ENCODE measurements around the gene CPXM2. TPM values are rescaled to one million over a fixed set of nuclear protein-coding genes. Genes with fewer than 3 reads are reported as not detected.

Gene CPXM2
- total RNA-seq, 1 experiment from 2014 or later: not detected

- DNase-seq (no peak), ATAC-seq (no peak)
- Histone ChIP-seq H3K9me2 (replicated peaks; ENCODE audit: low read length) (no peaks in the 10 kb centered on the region), H3K27ac (ENCODE audit: low read length) (no peak overlapping the region), H3K4me2 (ENCODE audit: low read length) (no peak overlapping the region), H3K4me3 (ENCODE audit: low read length) (no peak overlapping the region), H2AFZ (ENCODE audit: low read length) (no peak overlapping the region), H3K9me3 (ENCODE audit: low read length) (no peaks in the 10 kb centered on the region), H3K27me3 (ENCODE audit: low read length) (no peaks in the 10 kb centered on the region; the same call in none of the 2 replicates), H3K9ac (ENCODE audit: low read length) (no peak overlapping the region), H4K20me1 (ENCODE audit: low read length) (no peaks in the 10 kb centered on the region), H3K36me3 (ENCODE audit: low read depth, low read length) (no peaks in the 10 kb centered on the region), H3F3A (ENCODE audit: low read length, unreplicated experiment) (no peaks in the 10 kb centered on the region), H3K79me2 (ENCODE audit: low read length) (no peaks in the 10 kb centered on the region), H3K4me1 (ENCODE audit: insufficient read depth, low read length) (no peaks in the 10 kb centered on the region)
- intact Hi-C loops (cut with micrococcal nuclease): no loop called here
- ChIA-PET CTCF (no interaction called here), POLR2A (ENCODE audit: unreplicated experiment) (no interaction called here)
- BruUV-seq (replicated peaks): no TSS peak
- TF ChIP-seq EZH2phosphoT487 (IDR thresholded peaks at IDR 0.05; ENCODE audit: borderline replicate concordance, low read length) (no peak), EZH2 (IDR thresholded peaks at IDR 0.05; ENCODE audit: low read length, unreplicated experiment) (no peak)
- TF ChIP-seq, protein P1, sequence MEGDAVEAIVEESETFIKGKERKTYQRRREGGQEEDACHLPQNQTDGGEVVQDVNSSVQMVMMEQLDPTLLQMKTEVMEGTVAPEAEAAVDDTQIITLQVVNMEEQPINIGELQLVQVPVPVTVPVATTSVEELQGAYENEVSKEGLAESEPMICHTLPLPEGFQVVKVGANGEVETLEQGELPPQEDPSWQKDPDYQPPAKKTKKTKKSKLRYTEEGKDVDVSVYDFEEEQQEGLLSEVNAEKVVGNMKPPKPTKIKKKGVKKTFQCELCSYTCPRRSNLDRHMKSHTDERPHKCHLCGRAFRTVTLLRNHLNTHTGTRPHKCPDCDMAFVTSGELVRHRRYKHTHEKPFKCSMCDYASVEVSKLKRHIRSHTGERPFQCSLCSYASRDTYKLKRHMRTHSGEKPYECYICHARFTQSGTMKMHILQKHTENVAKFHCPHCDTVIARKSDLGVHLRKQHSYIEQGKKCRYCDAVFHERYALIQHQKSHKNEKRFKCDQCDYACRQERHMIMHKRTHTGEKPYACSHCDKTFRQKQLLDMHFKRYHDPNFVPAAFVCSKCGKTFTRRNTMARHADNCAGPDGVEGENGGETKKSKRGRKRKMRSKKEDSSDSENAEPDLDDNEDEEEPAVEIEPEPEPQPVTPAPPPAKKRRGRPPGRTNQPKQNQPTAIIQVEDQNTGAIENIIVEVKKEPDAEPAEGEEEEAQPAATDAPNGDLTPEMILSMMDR (conservative IDR thresholded peaks at IDR 0.05; ENCODE audit: low read depth, low read length): no peak
These were observed 11.9 kb downstream of the CPXM2 start for GRCh38 chr10:123879606-123880257.

GRCh38 chr10:123878666-123879303 is 12.8 kb downstream of the CPXM2 start:
- Histone ChIP-seq H3K4me2 (ENCODE audit: low read length) (no peak overlapping the region), H4K20me1 (ENCODE audit: low read length) (no peaks in the 10 kb centered on the region), H3K4me3 (ENCODE audit: low read length) (no peak overlapping the region), H3K27ac (ENCODE audit: low read length) (no peak overlapping the region), H3K9ac (ENCODE audit: low read length) (no peak overlapping the region), H3K4me1 (ENCODE audit: insufficient read depth, low read length) (no peaks in the 10 kb centered on the region), H2AFZ (ENCODE audit: low read length) (no peak overlapping the region), H3K9me2 (replicated peaks; ENCODE audit: low read length) (no peaks in the 10 kb centered on the region), H3K79me2 (ENCODE audit: low read length) (no peaks in the 10 kb centered on the region), H3F3A (ENCODE audit: low read length, unreplicated experiment) (no peaks in the 10 kb centered on the region), H3K27me3 (ENCODE audit: low read length) (no peaks in the 10 kb centered on the region; the same call in none of the 2 replicates), H3K36me3 (ENCODE audit: low read depth, low read length) (no peaks in the 10 kb centered on the region), H3K9me3 (ENCODE audit: low read length) (no peaks in the 10 kb centered on the region)
- no TSS peak for BruUV-seq (replicated peaks)
- TF ChIP-seq, protein P1 (conservative IDR thresholded peaks at IDR 0.05; ENCODE audit: low read depth, low read length): no peak
- TF ChIP-seq EZH2 (IDR thresholded peaks at IDR 0.05; ENCODE audit: low read length, unreplicated experiment) (no peak), EZH2phosphoT487 (IDR thresholded peaks at IDR 0.05; ENCODE audit: borderline replicate concordance, low read length) (no peak)
- DNase-seq: no peak
- POLR2A ChIA-PET (ENCODE audit: unreplicated experiment): no interaction called here
- CTCF ChIA-PET: no interaction called here
- intact Hi-C loops (cut with micrococcal nuclease): no loop called here
- ATAC-seq: no peak

DNA sequence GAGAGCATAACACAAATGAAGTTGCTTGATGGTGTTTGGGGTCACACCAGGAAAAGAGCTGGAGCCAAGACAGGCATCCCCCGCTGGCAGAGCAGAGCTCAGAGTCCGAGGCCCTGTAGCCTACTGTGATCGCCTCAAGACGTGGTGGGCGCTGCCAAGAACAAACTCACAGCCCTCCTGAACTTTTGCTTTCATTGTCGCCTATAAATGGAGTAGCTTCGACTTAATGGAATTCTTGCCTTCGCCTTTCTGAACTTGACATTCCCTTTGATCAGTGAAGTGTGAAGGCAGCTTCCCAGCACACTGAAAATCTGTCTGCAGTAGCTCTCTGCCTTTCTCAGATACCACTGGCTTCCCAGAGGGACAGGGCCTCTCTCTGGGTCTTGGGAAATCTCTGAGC is 21.3 kb downstream of the CPXM2 start:
- H3K9me2 ChIP-seq (replicated peaks; ENCODE audit: low read length): no peaks in the 10 kb centered on the region
- peaks cover 37% of the 10 kb centered on the region for H3K27me3 ChIP-seq (ENCODE audit: low read length)
- H3K9ac ChIP-seq (ENCODE audit: low read length): no peak overlapping the region
- no peak overlapping the region for H3K4me3 ChIP-seq (ENCODE audit: low read length)
- no peak overlapping the region for H3K27ac ChIP-seq (ENCODE audit: low read length)
- TF ChIP-seq EZH2phosphoT487 (IDR thresholded peaks at IDR 0.05; ENCODE audit: borderline replicate concordance, low read length) (no peak), EZH2 (IDR thresholded peaks at IDR 0.05; ENCODE audit: low read length, unreplicated experiment) (no peak)
- TF ChIP-seq, protein P1 (conservative IDR thresholded peaks at IDR 0.05; ENCODE audit: low read depth, low read length): no peak
- H3K9me3 ChIP-seq (ENCODE audit: low read length): 0 out of 2 replicates have a peak, but pooled peaks cover 3% of the 10 kb centered on the region
- no peak for ATAC-seq
- H4K20me1 ChIP-seq (ENCODE audit: low read length): no peaks in the 10 kb centered on the region
- BruUV-seq (replicated peaks): no TSS peak
- no peaks in the 10 kb centered on the region for H3F3A ChIP-seq (ENCODE audit: low read length, unreplicated experiment)
- no peak for DNase-seq
- H3K36me3 ChIP-seq (ENCODE audit: low read depth, low read length): no peaks in the 10 kb centered on the region
- no peaks in the 10 kb centered on the region for H3K4me1 ChIP-seq (ENCODE audit: insufficient read depth, low read length)
- H3K79me2 ChIP-seq (ENCODE audit: low read length): no peaks in the 10 kb centered on the region
- intact Hi-C loops (cut with micrococcal nuclease): no loop called here
- H2AFZ ChIP-seq (ENCODE audit: low read length): no peak overlapping the region
- no peak overlapping the region for H3K4me2 ChIP-seq (ENCODE audit: low read length)
- POLR2A ChIA-PET (ENCODE audit: unreplicated experiment): no interaction called here
- CTCF ChIA-PET: no interaction called here
